Activated CD4-positive, alpha-beta T cell treated with anti-CD3 and anti-CD28 coated beads, Interleukin-10, Interleukin-2, amounts not matched to agents 100 ng/mL and 50 ng/mL, durations not matched to agents 16 hours and 8 hours (primary cell): ENCODE data around the gene USP17L13.
"Not testable (repeated sequence)": the region's sequence is repeated elsewhere in the genome, so short reads cannot be mapped to it uniquely, and the experiment has no call there.

Experiments used
- DNase-seq: peaks from one replicate; pipeline ENCODE4 v3.0.0-alpha.2; 2020

Gene USP17L13, protein sequence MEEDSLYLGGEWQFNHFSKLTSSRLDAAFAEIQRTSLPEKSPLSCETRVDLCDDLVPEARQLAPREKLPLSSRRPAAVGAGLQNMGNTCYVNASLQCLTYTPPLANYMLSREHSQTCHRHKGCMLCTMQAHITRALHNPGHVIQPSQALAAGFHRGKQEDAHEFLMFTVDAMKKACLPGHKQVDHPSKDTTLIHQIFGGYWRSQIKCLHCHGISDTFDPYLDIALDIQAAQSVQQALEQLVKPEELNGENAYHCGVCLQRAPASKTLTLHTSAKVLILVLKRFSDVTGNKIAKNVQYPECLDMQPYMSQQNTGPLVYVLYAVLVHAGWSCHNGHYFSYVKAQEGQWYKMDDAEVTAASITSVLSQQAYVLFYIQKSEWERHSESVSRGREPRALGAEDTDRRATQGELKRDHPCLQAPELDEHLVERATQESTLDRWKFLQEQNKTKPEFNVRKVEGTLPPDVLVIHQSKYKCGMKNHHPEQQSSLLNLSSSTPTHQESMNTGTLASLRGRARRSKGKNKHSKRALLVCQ

GRCh38 chr4:9224596-9224995 lies at the start of gene USP17L13:
Gene USP17L13 (plus strand): TSS chr4:9224896. CDS start chr4:9224896, 0 bp downstream.
- DNase-seq = not testable (repeated sequence)

GRCh38 chr4:9210357-9210756 lies 14.3 kb upstream of the USP17L13 start, which contains the start of gene USP17L10:
Gene USP17L10 (plus strand): TSS chr4:9210657. CDS start chr4:9210657, 0 bp downstream.
- not testable (repeated sequence) for DNase-seq

DNA sequence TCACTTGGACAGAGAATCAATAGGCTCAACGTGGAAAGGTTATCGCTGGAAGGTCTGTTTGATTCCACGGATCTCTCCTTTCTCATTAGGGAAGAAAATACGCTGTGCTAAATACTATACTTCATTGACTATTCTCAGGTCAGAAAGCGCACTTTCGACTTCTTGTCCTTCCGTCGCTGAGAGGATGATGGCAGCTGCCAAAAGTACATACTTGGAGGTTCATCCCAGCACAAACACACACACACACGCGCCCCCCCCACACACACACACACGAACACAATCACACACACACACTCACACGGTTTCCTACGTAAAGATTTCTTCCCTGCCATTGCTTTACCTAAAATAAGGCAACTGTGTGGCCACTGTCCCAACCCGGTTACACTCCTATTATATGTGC lies 10.0 kb upstream of the USP17L13 start:
- not testable (repeated sequence) for DNase-seq

DNA sequence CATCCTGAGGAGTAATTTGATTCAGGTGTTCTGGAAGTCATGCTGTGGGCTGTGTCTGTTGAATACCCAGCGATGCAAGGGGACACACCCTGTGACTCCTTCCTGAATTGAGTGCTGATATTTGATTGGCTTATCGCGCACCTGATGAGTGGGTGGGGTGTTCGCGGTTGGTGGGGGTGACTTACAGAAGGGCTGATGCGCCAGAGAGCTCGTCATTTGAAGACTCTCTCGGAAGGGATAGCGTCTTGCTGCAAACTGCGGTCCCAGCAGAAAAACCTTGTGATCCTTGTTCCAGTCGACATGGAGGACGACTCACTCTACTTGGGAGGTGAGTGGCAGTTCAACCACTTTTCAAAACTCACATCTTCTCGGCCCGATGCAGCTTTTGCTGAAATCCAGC lies 9.6 kb upstream of the USP17L13 start, which contains the start of gene USP17L11:
Gene USP17L11, plus strand, starts transcription at position 301 of the 400 bp plus-strand sequence. Its CDS starts 0 bp downstream, at position 301.
- not testable (repeated sequence) for DNase-seq

DNA sequence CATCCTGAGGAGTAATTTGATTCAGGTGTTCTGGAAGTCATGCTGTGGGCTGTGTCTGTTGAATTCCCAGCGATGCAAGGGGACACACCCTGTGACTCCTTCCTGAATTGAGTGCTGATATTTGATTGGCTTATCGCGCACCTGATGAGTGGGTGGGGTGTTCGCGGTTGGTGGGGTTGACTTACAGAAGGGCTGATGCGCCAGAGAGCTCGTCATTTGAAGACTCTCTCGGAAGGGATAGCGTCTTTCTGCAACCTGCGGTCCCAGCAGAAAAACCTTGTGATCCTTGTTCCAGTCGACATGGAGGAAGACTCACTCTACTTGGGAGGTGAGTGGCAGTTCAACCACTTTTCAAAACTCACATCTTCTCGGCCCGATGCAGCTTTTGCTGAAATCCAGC lies 4.8 kb upstream of the USP17L13 start, which contains the start of gene USP17L12:
Gene USP17L12, plus strand, starts transcription at position 301 of the 400 bp plus-strand sequence. Its CDS starts 0 bp downstream, at position 301.
- not testable (repeated sequence) for DNase-seq

DNA sequence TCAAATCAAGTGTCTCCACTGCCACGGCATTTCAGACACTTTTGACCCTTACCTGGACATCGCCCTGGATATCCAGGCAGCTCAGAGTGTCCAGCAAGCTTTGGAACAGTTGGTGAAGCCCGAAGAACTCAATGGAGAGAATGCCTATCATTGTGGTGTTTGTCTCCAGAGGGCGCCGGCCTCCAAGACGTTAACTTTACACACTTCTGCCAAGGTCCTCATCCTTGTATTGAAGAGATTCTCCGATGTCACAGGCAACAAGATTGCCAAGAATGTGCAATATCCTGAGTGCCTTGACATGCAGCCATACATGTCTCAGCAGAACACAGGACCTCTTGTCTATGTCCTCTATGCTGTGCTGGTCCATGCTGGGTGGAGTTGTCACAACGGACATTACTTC lies 5.6 kb downstream of the USP17L13 start:
- not testable (repeated sequence) for DNase-seq

DNA sequence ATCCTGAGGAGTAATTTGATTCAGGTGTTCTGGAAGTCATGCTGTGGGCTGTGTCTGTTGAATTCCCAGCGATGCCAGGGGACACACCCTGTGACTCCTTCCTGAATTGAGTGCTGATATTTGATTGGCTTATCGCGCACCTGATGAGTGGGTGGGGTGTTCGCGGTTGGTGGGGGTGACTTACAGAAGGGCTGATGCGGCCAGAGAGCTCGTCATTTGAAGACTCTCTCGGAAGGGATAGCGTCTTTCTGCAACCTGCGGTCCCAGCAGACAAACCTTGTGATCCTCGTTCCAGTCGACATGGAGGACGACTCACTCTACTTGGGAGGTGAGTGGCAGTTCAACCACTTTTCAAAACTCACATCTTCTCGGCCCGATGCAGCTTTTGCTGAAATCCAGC lies 9.4 kb downstream of the USP17L13 start, which contains the start of gene USP17L15:
Gene USP17L15, plus strand, starts transcription at position 301 of the 400 bp plus-strand sequence. Its CDS starts 0 bp downstream, at position 301.
- not testable (repeated sequence) for DNase-seq

DNA sequence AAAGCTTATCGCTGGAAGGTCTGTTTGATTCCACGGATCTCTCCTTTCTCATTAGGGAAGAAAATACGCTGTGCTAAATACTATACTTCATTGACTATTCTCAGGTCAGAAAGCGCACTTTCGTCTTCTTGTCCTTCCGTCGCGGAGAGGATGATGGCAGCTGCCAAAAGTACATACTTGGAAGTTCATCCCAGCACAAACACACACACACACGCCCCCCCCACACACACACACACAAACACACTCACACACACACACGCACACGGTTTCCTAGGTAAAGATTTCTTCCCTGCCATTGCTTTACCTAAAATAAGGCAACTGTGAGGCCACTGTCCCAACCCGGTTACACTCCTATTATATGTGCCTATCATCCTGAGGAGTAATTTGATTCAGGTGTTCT lies 13.8 kb downstream of the USP17L13 start:
- DNase-seq = not testable (repeated sequence)

DNA sequence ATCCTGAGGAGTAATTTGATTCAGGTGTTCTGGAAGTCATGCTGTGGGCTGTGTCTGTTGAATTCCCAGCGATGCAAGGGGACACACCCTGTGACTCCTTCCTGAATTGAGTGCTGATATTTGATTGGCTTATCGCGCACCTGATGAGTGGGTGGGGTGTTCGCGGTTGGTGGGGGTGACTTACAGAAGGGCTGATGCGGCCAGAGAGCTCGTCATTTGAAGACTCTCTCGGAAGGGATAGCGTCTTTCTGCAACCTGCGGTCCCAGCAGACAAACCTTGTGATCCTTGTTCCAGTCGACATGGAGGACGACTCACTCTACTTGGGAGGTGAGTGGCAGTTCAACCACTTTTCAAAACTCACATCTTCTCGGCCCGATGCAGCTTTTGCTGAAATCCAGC lies 18.9 kb downstream of the USP17L13 start, which contains the start of gene USP17L17:
Gene USP17L17, plus strand, starts transcription at position 301 of the 400 bp plus-strand sequence. Its CDS starts 0 bp downstream, at position 301.
- DNase-seq = not testable (repeated sequence)

- DNase-seq = not testable (repeated sequence)
Observed at GRCh38 chr4:9247953-9248680, 23.4 kb downstream of the USP17L13 start, which contains the start of gene USP17L18. Gene USP17L18 (plus strand): TSS chr4:9248630. CDS start chr4:9248630, 0 bp downstream.

DNA sequence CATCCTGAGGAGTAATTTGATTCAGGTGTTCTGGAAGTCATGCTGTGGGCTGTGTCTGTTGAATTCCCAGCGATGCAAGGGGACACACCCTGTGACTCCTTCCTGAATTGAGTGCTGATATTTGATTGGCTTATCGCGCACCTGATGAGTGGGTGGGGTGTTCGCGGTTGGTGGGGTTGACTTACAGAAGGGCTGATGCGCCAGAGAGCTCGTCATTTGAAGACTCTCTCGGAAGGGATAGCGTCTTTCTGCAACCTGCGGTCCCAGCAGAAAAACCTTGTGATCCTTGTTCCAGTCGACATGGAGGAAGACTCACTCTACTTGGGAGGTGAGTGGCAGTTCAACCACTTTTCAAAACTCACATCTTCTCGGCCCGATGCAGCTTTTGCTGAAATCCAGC lies 28.4 kb downstream of the USP17L13 start, which contains the start of gene USP17L19:
Gene USP17L19, plus strand, starts transcription at position 301 of the 400 bp plus-strand sequence. Its CDS starts 0 bp downstream, at position 301.
- DNase-seq = not testable (repeated sequence)

- DNase-seq = not testable (repeated sequence)
Observed at GRCh38 chr4:9257824-9258223, 33.1 kb downstream of the USP17L13 start, which contains the start of gene USP17L20. Gene USP17L20 (plus strand): TSS chr4:9258124. CDS start chr4:9258124, 0 bp downstream.

DNA sequence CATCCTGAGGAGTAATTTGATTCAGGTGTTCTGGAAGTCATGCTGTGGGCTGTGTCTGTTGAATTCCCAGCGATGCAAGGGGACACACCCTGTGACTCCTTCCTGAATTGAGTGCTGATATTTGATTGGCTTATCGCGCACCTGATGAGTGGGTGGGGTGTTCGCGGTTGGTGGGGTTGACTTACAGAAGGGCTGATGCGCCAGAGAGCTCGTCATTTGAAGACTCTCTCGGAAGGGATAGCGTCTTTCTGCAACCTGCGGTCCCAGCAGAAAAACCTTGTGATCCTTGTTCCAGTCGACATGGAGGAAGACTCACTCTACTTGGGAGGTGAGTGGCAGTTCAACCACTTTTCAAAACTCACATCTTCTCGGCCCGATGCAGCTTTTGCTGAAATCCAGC lies 37.9 kb downstream of the USP17L13 start, which contains the start of gene USP17L21:
Gene USP17L21, plus strand, starts transcription at position 301 of the 400 bp plus-strand sequence. Its CDS starts 0 bp downstream, at position 301.
- DNase-seq = not testable (repeated sequence)

GRCh38 chr4:9267319-9267718 lies 42.6 kb downstream of the USP17L13 start, which contains the start of gene USP17L22:
Gene USP17L22 (plus strand): TSS chr4:9267619. CDS start chr4:9267619, 0 bp downstream.
- not testable (repeated sequence) for DNase-seq

DNA sequence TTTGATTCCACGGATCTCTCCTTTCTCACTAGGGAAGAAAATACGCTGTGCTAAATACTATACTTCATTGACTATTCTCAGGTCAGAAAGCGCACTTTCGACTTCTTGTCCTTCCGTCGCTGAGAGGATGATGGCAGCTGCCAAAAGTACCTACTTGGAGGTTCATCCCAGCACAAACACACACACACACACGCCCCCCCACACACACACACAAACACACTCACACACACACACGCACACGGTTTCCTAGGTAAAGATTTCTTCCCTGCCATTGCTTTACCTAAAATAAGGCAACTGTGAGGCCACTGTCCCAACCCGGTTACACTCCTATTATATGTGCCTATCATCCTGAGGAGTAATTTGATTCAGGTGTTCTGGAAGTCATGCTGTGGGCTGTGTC lies 47.0 kb downstream of the USP17L13 start:
- not testable (repeated sequence) for DNase-seq
